SU-DHL-6 (cell line): ENCODE results near the gene IGFBPL1.
A peak's percentile ranks its signal among the peaks of the same experiment; 100 is the strongest.

Experiments
- CTCF ChIP-seq: fragments of 200-600 bp; sonication (generic); IDR thresholded peaks from one replicate; pipeline ENCODE4 v1.5.1; 2017; ENCODE audit warnings: antibody characterized with exemption, mild to moderate bottlenecking, low read length, moderate library complexity; ENCODE audit not compliant: insufficient read depth, poor library complexity, severe bottlenecking
- EZH2phosphoT487 ChIP-seq: fragments of 200-600 bp; sonication (generic), shearing (Covaris generic); conservative IDR thresholded peaks from 2 replicates; pipeline ENCODE4 v1.6.1; 2018; ENCODE audit warnings: mild to moderate bottlenecking, antibody characterized with exemption, low read length, moderate library complexity, mixed read lengths

- TF ChIP-seq CTCF (peak; percentile 11), EZH2phosphoT487 (no peak)
These were observed 61.2 kb downstream of the IGFBPL1 start for GRCh38 chr9:38362852-38363588.
